ENCODE data around the gene MALRD1.
"Not testable (repeated sequence)": the region's sequence is repeated elsewhere in the genome, so short reads cannot be mapped to it uniquely, and the experiment has no call there.

MALRD1 gene

GRCh38 chr10:19491166-19491565 lies 442.6 kb downstream of the MALRD1 start:
- DNase-seq (ENCODE audit: low read depth in 3 of 3): no peak

GRCh38 chr10:19493917-19494316 lies 445.3 kb downstream of the MALRD1 start:
- DNase-seq (ENCODE audit: low read depth in 3 of 3): no peak

DNA sequence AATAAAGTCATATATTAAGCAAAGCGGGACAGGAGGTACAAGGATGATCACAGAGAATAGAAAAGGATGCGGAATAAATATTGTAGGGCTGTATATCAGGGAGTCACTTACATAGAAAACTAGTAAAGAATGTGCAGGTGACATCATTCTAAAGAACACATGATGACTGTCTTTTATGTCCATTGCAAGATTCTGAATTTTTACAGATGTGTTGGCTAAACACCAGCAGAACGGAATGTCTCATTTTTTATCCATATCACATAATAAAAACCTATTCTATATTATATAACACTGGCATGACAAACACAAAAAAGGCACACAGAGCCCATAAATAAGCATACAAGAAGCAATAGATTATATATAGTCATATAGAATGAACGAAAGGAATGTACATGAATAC lies 448.4 kb downstream of the MALRD1 start:
- no peak for DNase-seq (ENCODE audit: low read depth in 3 of 3)

- DNase-seq (ENCODE audit: low read depth in 3 of 3): no peak
Measured at GRCh38 chr10:19498393-19499290, 450.0 kb downstream of the MALRD1 start.

DNA sequence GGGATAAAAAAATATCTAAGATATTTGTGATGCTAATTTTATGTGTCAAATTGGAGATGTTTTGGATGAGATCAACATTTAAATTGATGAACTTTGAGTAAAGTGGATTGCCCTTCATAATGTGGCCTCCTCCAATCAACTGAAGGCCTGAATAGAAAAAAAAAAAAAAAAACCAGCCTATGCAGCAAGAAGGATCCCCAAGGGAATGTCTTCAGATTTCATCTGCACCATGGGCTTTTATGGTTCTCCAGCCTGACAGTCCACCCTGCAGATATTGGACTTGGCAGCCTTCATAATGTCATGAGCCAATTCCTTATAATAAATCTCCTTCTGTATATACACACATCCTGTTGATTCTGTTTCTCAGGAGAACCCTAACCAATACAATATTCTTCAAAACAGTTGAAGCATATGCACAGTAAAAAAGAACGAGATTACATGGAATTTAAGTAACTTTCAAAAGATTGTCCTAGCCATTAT lies 450.7 kb downstream of the MALRD1 start:
- no peak for DNase-seq (ENCODE audit: low read depth in 3 of 3)

- no peak for DNase-seq (ENCODE audit: low read depth in 3 of 3)
Measured at GRCh38 chr10:19500959-19501358, 452.4 kb downstream of the MALRD1 start.

GRCh38 chr10:19505320-19506312 lies 457.0 kb downstream of the MALRD1 start:
- DNase-seq (ENCODE audit: low read depth in 3 of 3): no peak

GRCh38 chr10:19510005-19510732 lies 461.6 kb downstream of the MALRD1 start:
- DNase-seq (ENCODE audit: low read depth in 3 of 3): not testable (repeated sequence)

- DNase-seq (ENCODE audit: low read depth in 3 of 3): no peak
Measured at GRCh38 chr10:19518109-19518508, 469.5 kb downstream of the MALRD1 start.

- DNase-seq (ENCODE audit: low read depth in 3 of 3): no peak
Measured at GRCh38 chr10:19518632-19519031, 470.0 kb downstream of the MALRD1 start.

DNA sequence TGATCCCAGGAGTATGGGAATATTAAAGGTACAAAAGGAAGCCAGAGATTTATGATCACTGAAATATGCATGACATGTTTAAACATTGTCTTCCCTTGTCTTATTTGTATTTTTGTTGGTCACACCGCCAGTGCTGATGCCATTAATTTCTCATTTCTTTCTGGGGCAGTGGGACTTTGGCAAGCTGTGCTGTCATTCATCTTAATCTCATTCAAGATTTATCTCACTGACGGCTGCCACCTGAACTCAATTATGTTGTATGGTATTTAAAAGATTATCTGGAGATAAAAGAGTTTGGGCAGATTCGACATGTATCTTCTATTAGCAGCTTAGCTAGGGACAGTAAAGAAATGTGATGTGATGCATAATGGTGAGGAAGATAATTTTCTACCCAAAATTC lies 482.7 kb downstream of the MALRD1 start:
- DNase-seq (ENCODE audit: low read depth in 3 of 3): no peak

- no peak for DNase-seq (ENCODE audit: low read depth in 3 of 3)
Measured at GRCh38 chr10:19532411-19532810, 483.8 kb downstream of the MALRD1 start.

DNA sequence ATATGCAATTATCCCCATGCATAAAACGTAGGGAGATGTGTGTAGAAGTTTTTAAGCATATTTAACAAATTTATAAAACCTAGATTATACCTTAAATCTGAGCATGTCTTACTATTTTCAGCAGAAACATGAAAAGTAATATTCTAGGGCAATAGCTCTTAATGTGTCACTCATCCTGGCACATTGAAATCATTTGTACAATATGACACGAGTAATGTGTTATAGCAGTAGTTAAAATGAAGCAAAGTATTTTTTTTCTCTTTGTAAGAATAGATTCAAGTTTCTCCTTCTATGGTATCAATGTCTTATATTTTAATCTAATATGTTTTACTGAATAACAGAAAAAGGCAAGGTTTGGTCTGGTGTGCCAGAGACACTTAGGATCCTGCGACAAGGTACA lies 492.7 kb downstream of the MALRD1 start:
- no peak for DNase-seq (ENCODE audit: low read depth in 3 of 3)

GRCh38 chr10:19546224-19546623 lies 497.6 kb downstream of the MALRD1 start:
- DNase-seq (ENCODE audit: low read depth in 3 of 3): no peak

GRCh38 chr10:19549503-19549902 lies 500.9 kb downstream of the MALRD1 start:
- no peak for DNase-seq (ENCODE audit: low read depth in 3 of 3)

DNA sequence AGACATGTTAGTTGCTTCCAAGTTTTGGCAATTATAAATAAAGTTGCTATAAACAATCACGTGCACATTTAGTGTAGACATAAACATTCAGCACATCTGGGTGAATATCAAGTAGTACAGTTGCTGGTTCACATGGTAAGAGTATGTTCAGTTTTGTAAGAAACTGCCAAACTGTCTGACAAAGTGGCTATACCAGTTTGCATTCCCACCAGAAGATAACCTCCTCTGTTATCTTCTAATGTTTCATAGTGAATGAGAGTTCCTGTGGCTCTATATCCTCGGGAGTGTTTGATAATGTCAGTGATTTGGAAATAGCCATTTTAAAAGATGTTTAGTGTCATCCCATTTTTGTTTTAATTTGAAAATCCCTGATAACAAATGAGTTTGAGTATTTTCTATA lies 508.1 kb downstream of the MALRD1 start:
- DNase-seq (ENCODE audit: low read depth in 3 of 3): no peak

DNA sequence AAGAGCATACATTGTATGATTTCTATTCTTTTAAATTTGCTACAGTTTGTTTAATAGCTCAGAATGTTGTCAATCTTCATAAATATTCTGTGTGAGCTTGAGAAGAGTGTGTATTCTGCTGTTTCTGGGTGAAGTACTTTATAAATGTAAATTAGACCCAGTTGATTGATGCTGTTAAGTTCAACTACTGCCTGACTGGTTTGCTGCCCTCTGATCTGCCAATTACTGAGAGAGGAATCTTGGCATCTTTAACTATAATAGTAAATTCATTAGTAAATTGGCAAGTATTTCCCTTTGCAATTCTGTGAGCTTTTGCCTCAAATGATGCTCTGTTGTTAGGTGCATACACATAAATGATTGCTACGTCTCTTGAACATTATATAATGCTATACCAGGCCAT lies 512.6 kb downstream of the MALRD1 start:
- no peak for DNase-seq (ENCODE audit: low read depth in 3 of 3)

GRCh38 chr10:19563388-19564141 lies 515.0 kb downstream of the MALRD1 start:
- no peak for DNase-seq (ENCODE audit: low read depth in 3 of 3)

DNA sequence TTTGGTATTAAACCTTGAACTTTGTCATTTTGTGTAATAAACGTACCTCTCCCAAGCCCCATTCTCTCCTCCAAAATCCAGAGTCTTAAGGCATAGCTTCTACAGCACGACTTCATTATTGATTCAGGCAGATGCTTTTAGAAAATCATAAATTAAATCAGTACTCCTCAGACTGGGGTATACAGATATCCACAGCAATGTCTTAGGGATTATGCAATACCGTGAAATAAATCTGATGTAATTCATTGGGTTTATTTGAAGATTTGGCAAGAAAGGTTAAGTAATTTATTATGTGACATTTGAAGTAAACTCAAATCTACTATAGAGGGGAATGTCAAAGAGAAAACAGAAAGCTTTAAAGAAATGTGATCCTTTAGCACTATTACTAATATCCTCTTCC lies 521.5 kb downstream of the MALRD1 start:
- no peak for DNase-seq (ENCODE audit: low read depth in 3 of 3)

- DNase-seq (ENCODE audit: low read depth in 3 of 3): no peak
Measured at GRCh38 chr10:19570991-19571390, 522.4 kb downstream of the MALRD1 start.

GRCh38 chr10:19572056-19572455 lies 523.5 kb downstream of the MALRD1 start:
- DNase-seq (ENCODE audit: low read depth in 3 of 3): no peak
